ENCODE results near the gene CYP26B1. TPM values are rescaled to one million over a fixed set of nuclear protein-coding genes. Genes with fewer than 3 reads are reported as not detected.

Gene CYP26B1
- total RNA-seq, 1 experiment from 2014 or later: 0.20 TPM

- H2BK5ac ChIP-seq (ENCODE audit: insufficient read length, low read length): no peak overlapping the region
- H3K56ac ChIP-seq (ENCODE audit: insufficient read length, low read depth, low read length): no peak overlapping the region
- Mint-ChIP-seq H3K27me3 (ENCODE audit: low read depth) (peaks cover 2% of the 10 kb centered on the region), H3K27ac (peak overlapping the region in 1 of 3 experiments; percentile 35; a peak in 1 of 7 replicates), H3K36me3 (ENCODE audit: insufficient read depth in 1 of 3, low read depth in 3 of 3) (peaks cover 2 to 14% (median 2%) of the 10 kb centered on the region in 3 experiments; a peak in 4 of 7 replicates), H3K4me1 (peaks cover 0 to 14% of the 10 kb centered on the region in 2 experiments; a peak in 3 of 4 replicates), H3K4me3 (no peak overlapping the region), H3K9me3 (peaks cover 8 to 12% of the 10 kb centered on the region in 2 experiments; a peak in 4 of 5 replicates)
- H3K23me2 ChIP-seq (ENCODE audit: insufficient read length, low read depth, low read length, poor library complexity, severe bottlenecking): no peaks in the 10 kb centered on the region
- H3T11ph ChIP-seq (ENCODE audit: low read length): no peak overlapping the region
- DNase-seq: no peak
- no peak overlapping the region for H3K27ac ChIP-seq (ENCODE audit: insufficient read length, low read depth, low read length)
- WGBS (ENCODE audit: extremely low coverage, insufficient read length, low lambda C conversion rate): no CpG with 5 or more reads among the region's 15 CpGs
- no peaks in the 10 kb centered on the region for H3K79me2 ChIP-seq (ENCODE audit: insufficient read depth, low read length)
- no peaks in the 10 kb centered on the region for H3K4me1 ChIP-seq (ENCODE audit: insufficient read depth, low read length)
- no peaks in the 10 kb centered on the region for H3K27me3 ChIP-seq (ENCODE audit: insufficient read depth, low read length)
- H2BK20ac ChIP-seq (ENCODE audit: low read depth, low read length, poor library complexity, severe bottlenecking): no peak overlapping the region
- H4K20me1 ChIP-seq (ENCODE audit: control insufficient read depth, insufficient read depth, insufficient read length): no peaks in the 10 kb centered on the region
- no peak overlapping the region for H4K8ac ChIP-seq (replicated peaks; ENCODE audit: insufficient read length, low read depth, low read length)
- no peak for TF ChIP-seq CTCF (conservative IDR thresholded peaks at IDR 0.05)
- H4K91ac ChIP-seq (ENCODE audit: insufficient read length, low read depth, low read length): no peak overlapping the region
- no peaks in the 10 kb centered on the region for H3K79me1 ChIP-seq (ENCODE audit: insufficient read depth, low read depth, low read length, poor library complexity, severe bottlenecking)
- no peak overlapping the region for H3K4ac ChIP-seq (ENCODE audit: low read depth, low read length)
- H3K14ac ChIP-seq (ENCODE audit: insufficient read depth, low read length): no peak overlapping the region
- H2BK12ac ChIP-seq (ENCODE audit: insufficient read length, low read depth, low read length): no peak overlapping the region
- H2AK5ac ChIP-seq (ENCODE audit: insufficient read length, low read length): no peak overlapping the region
- H2BK15ac ChIP-seq (ENCODE audit: low read depth, low read length): no peak overlapping the region
- no peak overlapping the region for H3K9ac ChIP-seq (ENCODE audit: extremely low read depth, insufficient read length, low read length)
- H3K4me2 ChIP-seq (ENCODE audit: insufficient read depth, insufficient read length, low read length): no peak overlapping the region
- no peaks in the 10 kb centered on the region for H3K9me3 ChIP-seq (ENCODE audit: control insufficient read depth, low read depth, low read length)
- H2BK120ac ChIP-seq (ENCODE audit: low read depth, low read length, poor library complexity, severe bottlenecking): no peak overlapping the region
- H4K5ac ChIP-seq (ENCODE audit: insufficient read length, low read depth, low read length): no peak overlapping the region
- H3K18ac ChIP-seq (ENCODE audit: insufficient read length, low read depth, low read length): no peak overlapping the region
- no peak overlapping the region for H3K23ac ChIP-seq (ENCODE audit: insufficient read length, low read depth, low read length)
- no peak overlapping the region for H2AFZ ChIP-seq (ENCODE audit: low read length)
These were observed 33.6 kb downstream of the CYP26B1 start for GRCh38 chr2:72113847-72114692.
